Trophoblast cell (in vitro differentiated cells and primary cell): Measurements from ENCODE around the gene CYP2B6. TPM values are rescaled to one million over a fixed set of nuclear protein-coding genes. Genes with fewer than 3 reads are reported as not detected.

Source experiments
- DNase-seq, 2 donors: peaks; one replicate each; pipeline ENCODE4 v3.0.0-alpha.2; 2016
- H2AFZ ChIP-seq: 2 replicates; pipeline ENCODE4 v1.6.1; 2013; ENCODE audit warnings: low read length, moderate library complexity, mild to moderate bottlenecking; ENCODE audit not compliant: insufficient read depth, poor library complexity
- H2AK5ac ChIP-seq: 2 replicates; pipeline ENCODE4 v1.6.1; 2013; ENCODE audit warnings: mild to moderate bottlenecking, low read length
- H2BK120ac ChIP-seq: 2 replicates; pipeline ENCODE4 v1.6.1; 2013; ENCODE audit warnings: low read length, mild to moderate bottlenecking, moderate library complexity; ENCODE audit not compliant: insufficient read depth, poor library complexity
- H2BK12ac ChIP-seq: 2 replicates; pipeline ENCODE4 v1.6.1; 2013; ENCODE audit warnings: mild to moderate bottlenecking, low read length, moderate library complexity
- H2BK5ac ChIP-seq: 2 replicates; pipeline ENCODE4 v1.6.1; 2013; ENCODE audit warnings: low read length, low read depth, moderate library complexity, mild to moderate bottlenecking; ENCODE audit not compliant: poor library complexity
- H3K14ac ChIP-seq: 2 replicates; pipeline ENCODE4 v1.6.1; 2013; ENCODE audit warnings: mild to moderate bottlenecking, low read length
- H3K18ac ChIP-seq: 2 replicates; pipeline ENCODE4 v1.6.1; 2013; ENCODE audit warnings: mild to moderate bottlenecking, low read length
- H3K23ac ChIP-seq: 2 replicates; pipeline ENCODE4 v1.6.1; 2013; ENCODE audit warnings: low read length
- H3K27ac ChIP-seq: 2 replicates; pipeline ENCODE4 v1.5.1; 2013; ENCODE audit warnings: low read depth, mild to moderate bottlenecking, inconsistent platforms, low read length, moderate library complexity
- H3K27me3 ChIP-seq: 2 replicates; pipeline ENCODE4 v1.6.1; 2013; ENCODE audit warnings: inconsistent platforms, mild to moderate bottlenecking, low read length, moderate library complexity; ENCODE audit not compliant: insufficient read depth
- H3K36me3 ChIP-seq, 2 experiments: 1 replicate in 1 of 2; 2 replicates in 1 of 2; pipeline ENCODE4 v1.6.1; 2013; ENCODE audit warnings: low read length in 2 of 2, mild to moderate bottlenecking in 2 of 2, moderate library complexity in 1 of 2; ENCODE audit not compliant: insufficient read depth in 2 of 2, control insufficient read depth in 1 of 2
- H3K4ac ChIP-seq: 2 replicates; pipeline ENCODE4 v1.6.1; 2013; ENCODE audit warnings: low read depth, mild to moderate bottlenecking, low read length, moderate library complexity
- H3K4me1 ChIP-seq, 2 experiments: 1 replicate in 1 of 2; 2 replicates in 1 of 2; pipeline ENCODE4 v1.6.1; 2013; ENCODE audit warnings: low read length in 2 of 2, mild to moderate bottlenecking in 2 of 2, moderate library complexity in 1 of 2; ENCODE audit not compliant: insufficient read depth in 2 of 2, control insufficient read depth in 1 of 2
- H3K4me2 ChIP-seq: 2 replicates; pipeline ENCODE4 v1.6.1; 2013; ENCODE audit warnings: inconsistent platforms, mild to moderate bottlenecking, low read length, moderate library complexity
- H3K4me3 ChIP-seq: 2 replicates; pipeline ENCODE4 v1.5.1; 2013; ENCODE audit warnings: mild to moderate bottlenecking, low read depth, low read length, inconsistent platforms
- H3K79me1 ChIP-seq: one replicate; pipeline ENCODE4 v1.6.1; 2013; ENCODE audit warnings: low read length
- H3K79me2 ChIP-seq: 2 replicates; pipeline ENCODE4 v1.6.1; 2013; ENCODE audit warnings: low read length, mild to moderate bottlenecking; ENCODE audit not compliant: control insufficient read depth, insufficient read depth, poor library complexity
- H3K9ac ChIP-seq: 2 replicates; pipeline ENCODE4 v1.6.1; 2013; ENCODE audit warnings: mild to moderate bottlenecking, low read length
- H3K9me3 ChIP-seq: 2 replicates; pipeline ENCODE4 v1.6.1; 2013; ENCODE audit warnings: low read depth, mild to moderate bottlenecking, control low read depth, inconsistent platforms, low read length; ENCODE audit not compliant: insufficient read depth
- H4K12ac ChIP-seq: 2 replicates; pipeline ENCODE4 v1.6.1; 2013; ENCODE audit warnings: low read depth, mild to moderate bottlenecking, low read length, moderate library complexity
- H4K8ac ChIP-seq: 2 replicates; pipeline ENCODE4 v1.6.1; 2013; ENCODE audit warnings: low read depth, mild to moderate bottlenecking, low read length, moderate library complexity
- H4K91ac ChIP-seq: one replicate; pipeline ENCODE4 v1.6.1; 2013; ENCODE audit warnings: low read depth, mild to moderate bottlenecking, low read length, moderate library complexity
- WGBS: extraction: QIAGEN DNeasy Blood & Tissue Kit; methylation state at CpG from one replicate; pipeline ENCODE4 v1.1.7; 2013; ENCODE audit warnings: missing lambda C conversion rate; ENCODE audit not compliant: insufficient read length, insufficient coverage; ENCODE audit errors: extremely low coverage; 5-methylcytosine and 5-hydroxymethylcytosine counted together
- polyA plus RNA-seq: library from polyadenylated mRNA; stranded (reverse); fragments of 200-250 nt; gene quantifications from 2 replicates; pipeline ENCODE4 v1.2.3, GENCODE V29; 2013

Gene CYP2B6
- polyA plus RNA-seq: 0.01 and 0.06 TPM in 2 replicates

GRCh38 chr19:40990972-40991381 is at the start of gene CYP2B6:
Gene CYP2B6, plus strand, starts transcription at chr19:40991282. Its CDS starts 24 bp downstream, at chr19:40991306.
- H3K27me3 ChIP-seq: no peaks in the 10 kb centered on the region
- H3K18ac ChIP-seq: no peak within 1 kb of the TSS
- H3K23ac ChIP-seq: peak within 1 kb of the TSS; percentile 52
- H2AK5ac ChIP-seq: no peak within 1 kb of the TSS
- no peaks in the 10 kb centered on the region for H3K36me3 ChIP-seq
- H4K91ac ChIP-seq: no peak within 1 kb of the TSS
- no CpG with 5 or more reads among the region's 2 CpGs for WGBS
- H4K8ac ChIP-seq: no peak within 1 kb of the TSS
- no peak within 1 kb of the TSS for H4K12ac ChIP-seq
- no peak within 1 kb of the TSS for H3K14ac ChIP-seq
- peaks cover 3% of the 10 kb centered on the region for H3K9me3 ChIP-seq
- H3K4me2 ChIP-seq: no peak within 1 kb of the TSS
- DNase-seq: no peak
- H3K79me2 ChIP-seq: no peaks in the 10 kb centered on the region
- no peak within 1 kb of the TSS for H2BK12ac ChIP-seq
- no peak within 1 kb of the TSS for H2AFZ ChIP-seq
- H3K4ac ChIP-seq: no peak within 1 kb of the TSS
- H3K4me1 ChIP-seq: no peaks in the 10 kb centered on the region
- no peak within 1 kb of the TSS for H2BK120ac ChIP-seq
- H3K79me1 ChIP-seq: no peaks in the 10 kb centered on the region
- no peak within 1 kb of the TSS for H3K4me3 ChIP-seq
- H2BK5ac ChIP-seq: no peak within 1 kb of the TSS
- no peak within 1 kb of the TSS for H3K27ac ChIP-seq
- no peak within 1 kb of the TSS for H3K9ac ChIP-seq

- Histone ChIP-seq H2AFZ (no peak overlapping the region), H3K79me1 (no peaks in the 10 kb centered on the region), H3K18ac (no peak overlapping the region), H3K4me1 (no peaks in the 10 kb centered on the region), H3K9me3 (no peaks in the 10 kb centered on the region), H3K27ac (no peak overlapping the region), H3K14ac (no peak overlapping the region), H3K36me3 (no peaks in the 10 kb centered on the region), H2AK5ac (no peak overlapping the region), H2BK5ac (no peak overlapping the region), H3K27me3 (no peaks in the 10 kb centered on the region), H3K23ac (no peak overlapping the region), H2BK12ac (no peak overlapping the region), H2BK120ac (no peak overlapping the region), H4K91ac (no peak overlapping the region), H3K9ac (no peak overlapping the region), H4K8ac (no peak overlapping the region), H3K79me2 (no peaks in the 10 kb centered on the region), H3K4ac (no peak overlapping the region), H3K4me3 (no peak overlapping the region), H4K12ac (no peak overlapping the region), H3K4me2 (no peak overlapping the region)
- WGBS: no CpG with 5 or more reads among the region's 9 CpGs
- DNase-seq: no peak
Measured at GRCh38 chr19:40941481-40942219, 49.4 kb upstream of the CYP2B6 start.

GRCh38 chr19:40945645-40946044 is 45.4 kb upstream of the CYP2B6 start:
- Histone ChIP-seq H2AFZ (no peak overlapping the region), H2AK5ac (no peak overlapping the region), H3K27me3 (no peaks in the 10 kb centered on the region), H3K9ac (no peak overlapping the region), H4K8ac (no peak overlapping the region), H3K4ac (no peak overlapping the region), H2BK120ac (no peak overlapping the region), H3K36me3 (no peaks in the 10 kb centered on the region), H2BK5ac (no peak overlapping the region), H3K27ac (no peak overlapping the region), H3K23ac (no peak overlapping the region), H3K14ac (no peak overlapping the region), H3K4me1 (no peaks in the 10 kb centered on the region), H3K79me1 (no peaks in the 10 kb centered on the region), H4K91ac (no peak overlapping the region), H3K79me2 (no peaks in the 10 kb centered on the region), H3K9me3 (peaks cover 2% of the 10 kb centered on the region), H3K4me3 (no peak overlapping the region), H4K12ac (no peak overlapping the region), H2BK12ac (no peak overlapping the region), H3K4me2 (no peak overlapping the region), H3K18ac (no peak overlapping the region)
- DNase-seq: no peak
- no CpG with 5 or more reads among the region's 2 CpGs for WGBS

DNA sequence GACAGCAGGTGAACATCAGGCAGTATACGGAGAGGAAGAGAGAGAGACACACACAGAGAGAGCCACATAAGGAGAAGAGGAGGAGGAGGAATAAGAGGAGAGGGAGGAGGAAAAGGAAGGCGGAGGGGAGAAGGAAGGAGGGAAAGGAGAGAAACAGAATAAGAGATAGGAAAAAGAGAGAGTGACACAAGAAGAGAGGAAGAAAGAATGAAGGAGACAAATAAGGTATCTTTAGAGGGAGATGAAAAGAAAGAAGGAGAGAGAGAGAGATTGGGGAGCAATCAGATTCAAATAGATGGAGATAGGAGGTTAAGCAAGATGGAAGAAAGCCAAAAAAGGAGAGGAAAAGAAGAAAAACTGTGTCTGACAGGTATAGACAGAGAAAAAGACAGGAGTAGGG is 44.0 kb upstream of the CYP2B6 start:
- Histone ChIP-seq H2AK5ac (no peak overlapping the region), H3K4me1 (no peaks in the 10 kb centered on the region), H3K18ac (no peak overlapping the region), H3K14ac (no peak overlapping the region), H2BK12ac (no peak overlapping the region), H3K9me3 (peaks cover 4% of the 10 kb centered on the region), H4K12ac (no peak overlapping the region), H3K27ac (no peak overlapping the region), H3K4me3 (no peak overlapping the region), H4K8ac (no peak overlapping the region), H3K27me3 (no peaks in the 10 kb centered on the region), H3K79me2 (no peaks in the 10 kb centered on the region), H3K4ac (no peak overlapping the region), H2BK5ac (no peak overlapping the region), H2AFZ (no peak overlapping the region), H4K91ac (no peak overlapping the region), H3K79me1 (no peaks in the 10 kb centered on the region), H3K4me2 (no peak overlapping the region), H2BK120ac (no peak overlapping the region), H3K23ac (no peak overlapping the region), H3K9ac (no peak overlapping the region), H3K36me3 (no peaks in the 10 kb centered on the region)
- DNase-seq: no peak
- WGBS: no CpG with 5 or more reads among the region's 2 CpGs
